HG02588 (cell line): ENCODE measurements around the gene HNMT.

Source experiments
- ATAC-seq: cut with Tn5 transposase; IDR thresholded peaks from one replicate; pipeline ENCODE4 v1.9.1; 2021; ENCODE audit warnings: mild to moderate bottlenecking, moderate library complexity; ENCODE audit not compliant: unreplicated experiment

The HNMT gene

GRCh38 chr2:138009622-138010021 is 45.3 kb downstream of the HNMT start:
- no peak for ATAC-seq

DNA sequence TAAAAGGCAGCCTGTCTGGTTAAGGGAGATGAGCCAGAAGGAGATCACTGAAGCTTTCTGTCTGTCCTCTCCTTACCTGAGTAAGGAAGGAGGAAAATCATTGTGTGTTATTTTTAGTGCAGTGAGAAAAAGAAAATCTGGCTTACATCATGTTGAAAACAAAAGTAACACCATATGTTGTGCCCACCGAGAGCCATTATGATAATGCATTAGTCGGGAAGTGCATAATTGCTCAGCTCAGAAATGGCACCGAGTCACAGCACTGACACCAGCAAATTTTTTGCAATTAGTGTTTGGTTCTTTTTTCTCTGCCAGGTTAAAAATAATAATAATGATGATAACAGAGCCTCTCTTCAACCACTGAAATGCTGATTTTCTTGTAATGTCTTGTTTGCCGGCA is 46.6 kb downstream of the HNMT start:
- ATAC-seq = no peak

DNA sequence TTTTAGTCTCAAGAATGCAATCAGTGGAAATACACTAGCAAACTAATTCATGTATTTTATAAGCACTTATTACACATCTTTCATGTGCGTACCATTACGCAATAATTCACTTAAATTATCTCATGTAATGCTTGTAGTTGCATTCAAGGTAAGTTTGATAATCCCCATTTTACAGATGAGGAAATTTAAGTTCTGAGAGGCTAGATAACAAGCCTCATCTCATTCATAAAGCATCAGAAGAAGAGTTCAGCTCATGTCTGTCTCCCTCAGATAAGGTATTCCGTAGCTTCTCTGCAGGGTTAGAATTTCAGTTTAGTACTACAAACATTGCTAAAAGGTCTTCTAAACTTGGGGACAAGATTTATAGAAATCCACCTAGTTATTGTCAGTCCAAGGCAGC is 47.8 kb downstream of the HNMT start:
- ATAC-seq = no peak

DNA sequence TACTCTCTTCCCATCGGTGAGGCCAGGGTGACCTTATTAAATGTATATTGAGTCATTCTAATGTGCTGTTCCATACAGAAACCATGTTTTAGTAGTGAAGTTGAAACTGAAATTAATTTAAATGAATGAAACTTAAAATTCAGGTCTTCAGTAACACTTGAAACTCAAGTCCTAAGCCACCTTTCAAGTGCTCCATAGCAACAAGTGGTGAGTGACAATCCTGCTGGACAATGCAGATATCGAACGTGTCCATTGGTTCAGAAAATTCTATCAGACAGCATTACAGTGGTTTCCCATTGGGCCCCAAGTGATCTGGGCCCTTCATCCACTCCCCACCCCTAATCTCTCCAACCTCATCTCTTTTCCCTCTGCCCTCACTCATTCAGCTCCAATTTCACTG is 48.7 kb downstream of the HNMT start:
- ATAC-seq = no peak

GRCh38 chr2:138013639-138014038 is 49.4 kb downstream of the HNMT start:
- ATAC-seq = no peak

GRCh38 chr2:138015494-138015893 is 51.2 kb downstream of the HNMT start:
- no peak for ATAC-seq

DNA sequence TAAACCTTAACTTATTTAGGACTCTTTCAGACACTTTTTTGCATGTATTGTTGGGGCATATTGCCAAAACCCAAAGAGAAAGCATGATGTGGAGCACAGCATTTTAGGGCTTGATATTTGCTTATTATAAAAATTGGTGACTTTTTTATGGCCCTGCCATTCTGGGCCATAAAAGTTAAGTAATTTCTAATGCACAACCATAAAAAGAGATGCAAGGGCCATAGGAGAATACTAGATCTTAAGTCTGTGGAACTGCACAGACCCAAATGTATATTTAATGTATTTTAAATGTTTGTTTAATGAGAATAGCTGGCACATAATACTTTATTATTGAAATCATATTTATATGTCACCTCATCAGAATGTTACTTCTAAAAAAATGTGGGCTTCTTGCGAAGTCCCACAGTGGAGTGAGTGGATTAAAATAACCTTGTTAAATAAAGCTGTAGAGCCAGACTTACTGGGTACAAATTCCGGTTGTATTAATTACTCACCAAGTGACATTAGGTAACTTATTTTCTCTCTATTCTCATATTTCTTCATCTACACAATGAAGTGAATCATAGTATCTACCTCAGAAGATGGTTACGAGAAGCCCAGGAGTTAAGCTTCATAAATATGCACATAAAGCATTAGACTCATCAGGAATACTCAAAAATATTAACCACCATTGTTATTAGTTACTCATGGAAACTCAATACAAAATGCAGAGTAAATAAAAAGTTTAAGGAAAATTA is 52.2 kb downstream of the HNMT start:
- ATAC-seq = no peak

DNA sequence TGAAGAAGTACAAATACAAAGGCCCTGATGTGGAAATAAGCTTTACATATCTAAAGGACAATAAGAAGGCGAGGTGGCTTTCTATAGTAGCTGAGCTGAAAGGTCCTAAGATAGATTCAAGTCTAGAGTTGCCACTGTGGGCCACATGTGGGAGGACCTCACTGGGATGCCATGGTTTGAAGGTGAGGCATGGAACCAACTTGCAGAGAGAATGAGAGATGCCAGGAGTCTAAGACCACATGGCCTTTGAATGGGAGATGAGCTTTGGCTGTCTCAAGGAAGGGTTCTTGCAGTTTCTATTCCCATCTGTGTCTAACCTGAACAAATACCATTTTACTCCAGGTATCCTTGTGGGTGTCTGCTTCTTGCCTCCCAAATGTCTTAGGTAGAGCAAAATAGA is 53.6 kb downstream of the HNMT start:
- ATAC-seq = no peak

GRCh38 chr2:138018866-138019688 is 54.8 kb downstream of the HNMT start:
- ATAC-seq = no peak

DNA sequence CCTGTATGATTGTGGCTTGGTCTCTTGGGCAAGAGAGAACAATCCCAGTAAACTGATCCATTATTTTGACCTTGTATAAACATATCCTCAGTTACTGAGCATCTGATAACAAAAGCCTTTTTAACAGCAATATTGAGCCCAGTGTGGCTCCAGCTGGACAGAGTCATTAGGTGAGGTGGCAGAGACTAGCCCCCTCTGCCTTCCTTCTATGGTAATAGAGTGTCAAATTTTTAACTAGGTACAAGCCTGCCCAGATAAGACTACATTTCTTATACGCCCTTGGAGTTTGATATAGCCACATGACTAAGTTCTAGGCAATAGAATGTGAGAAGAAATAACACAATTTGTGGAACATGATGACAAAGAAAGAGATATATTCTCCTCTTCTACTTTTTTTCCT is 56.2 kb downstream of the HNMT start:
- ATAC-seq = no peak

DNA sequence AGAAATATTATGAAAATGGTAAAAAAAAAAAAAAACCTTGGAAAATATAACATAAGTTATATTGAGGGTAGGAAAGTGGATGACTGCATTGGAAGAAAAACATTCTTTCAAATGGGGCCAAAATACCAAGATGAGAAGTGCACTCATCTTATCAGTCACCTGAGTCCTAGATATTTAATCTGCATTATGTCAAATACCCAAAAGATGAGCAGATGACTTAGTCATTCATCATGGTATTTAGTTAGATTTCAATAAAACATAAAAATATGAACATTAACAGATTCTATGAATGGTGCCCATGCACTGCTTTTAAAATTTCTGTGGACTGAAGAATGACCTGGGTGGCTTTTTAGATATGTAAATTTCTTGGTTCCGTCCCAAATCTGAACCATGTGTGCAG is 56.9 kb downstream of the HNMT start:
- no peak for ATAC-seq

GRCh38 chr2:138023298-138023697 is 59.0 kb downstream of the HNMT start:
- no peak for ATAC-seq

GRCh38 chr2:138023976-138024375 is 59.7 kb downstream of the HNMT start:
- no peak for ATAC-seq

DNA sequence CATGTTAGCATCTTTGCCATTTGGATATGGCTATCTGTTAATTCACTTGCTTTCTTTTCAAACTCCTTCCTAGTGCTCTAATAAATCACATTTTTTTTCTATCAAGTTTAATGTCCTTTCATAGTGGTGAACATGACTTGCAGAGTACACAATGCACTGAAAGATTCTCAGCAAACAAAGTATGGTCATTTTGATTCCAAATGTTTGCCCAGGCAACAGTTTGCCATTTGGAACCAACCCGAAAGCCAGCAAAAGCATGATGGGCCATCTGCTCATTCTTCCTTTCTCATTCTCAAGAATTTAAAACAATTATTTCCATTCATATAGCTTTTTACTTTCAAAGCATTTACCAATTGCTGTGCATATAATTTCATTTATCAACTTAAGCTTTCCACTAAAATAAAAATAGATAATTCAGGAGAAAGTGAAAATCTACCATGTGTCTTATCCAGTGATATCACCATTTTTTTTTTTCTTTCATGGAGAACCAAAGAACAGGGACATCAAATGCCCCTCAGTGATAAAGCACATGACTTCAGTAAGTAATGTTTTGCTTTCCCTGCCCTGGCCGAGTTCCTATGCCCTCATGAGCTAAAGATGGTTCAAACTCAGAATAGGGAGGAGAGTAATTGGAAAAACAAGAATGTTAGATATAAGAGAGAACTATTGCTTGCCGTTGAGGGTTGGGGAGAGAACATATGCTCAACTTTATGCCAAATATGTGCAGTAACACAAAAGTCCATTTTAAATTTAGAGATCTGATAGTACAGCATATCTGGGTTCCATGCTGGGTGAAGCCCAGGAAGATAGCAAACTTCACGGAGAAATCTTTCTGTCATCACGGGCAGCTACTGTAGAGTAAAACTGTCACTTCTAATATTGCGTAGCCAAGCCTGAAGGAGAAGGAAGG is 62.1 kb downstream of the HNMT start:
- ATAC-seq = no peak

- ATAC-seq = peak; percentile 46
Observed at GRCh38 chr2:138028538-138028937, 64.3 kb downstream of the HNMT start.

- no peak for ATAC-seq
Observed at GRCh38 chr2:138029276-138029675, 65.0 kb downstream of the HNMT start.

- peak; percentile 82 for ATAC-seq
Observed at GRCh38 chr2:138030459-138030858, 66.2 kb downstream of the HNMT start.

- ATAC-seq = no peak
Observed at GRCh38 chr2:138032334-138032733, 68.1 kb downstream of the HNMT start.

GRCh38 chr2:138034536-138034935 is 70.3 kb downstream of the HNMT start:
- no peak for ATAC-seq

GRCh38 chr2:138035608-138036217 is 71.4 kb downstream of the HNMT start:
- no peak for ATAC-seq

DNA sequence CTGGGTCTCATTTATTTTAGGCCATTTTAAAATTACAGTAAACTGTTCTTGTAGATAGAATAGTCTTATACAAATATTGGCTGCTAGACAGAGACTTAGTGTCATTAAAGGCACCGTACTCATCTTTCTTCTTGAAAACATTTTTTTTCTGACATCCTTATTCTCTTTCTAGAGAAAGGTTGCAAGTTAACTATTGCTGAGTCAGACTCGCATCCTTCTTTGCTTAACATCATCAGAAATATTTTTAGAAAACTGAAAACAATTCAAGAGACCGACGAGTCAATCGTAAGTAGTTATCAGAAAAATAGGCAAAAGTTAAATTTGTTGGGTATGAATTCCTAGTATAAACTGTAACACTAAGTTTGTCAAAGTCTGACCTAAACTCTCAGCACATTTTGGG is 72.2 kb downstream of the HNMT start:
- no peak for ATAC-seq
